Stimulated activated CD8-positive, alpha-beta memory T cell treated with anti-CD3 and anti-CD28 coated beads, Interleukin-7, amount 100 ng/mL, for 4 hours (primary cell): Measurements from ENCODE around the gene RPL15.
"Not testable (repeated sequence)": the region's sequence is repeated elsewhere in the genome, so short reads cannot be mapped to it uniquely, and the experiment has no call there.

Experiments
- DNase-seq, 2 donors: peaks; one replicate each; pipeline ENCODE4 v3.0.0-alpha.2; 2020; ENCODE audit warnings: low read depth in 2 of 2

The RPL15 gene

GRCh38 chr3:23916886-23917678 lies at the start of gene RPL15, which contains the start of gene NKIRAS1:
RPL15 (plus strand) TSS chr3:23917132; CDS start chr3:23917860, 728 bp downstream.
NKIRAS1 (minus strand) TSS chr3:23916990; CDS start chr3:23910904, 6,086 bp downstream.
- peak; percentile 96 to 97 for DNase-seq

GRCh38 chr3:23867400-23867799 lies 49.5 kb upstream of the RPL15 start:
- no peak for DNase-seq

- no peak for DNase-seq
Observed at GRCh38 chr3:23867838-23868237, 49.1 kb upstream of the RPL15 start.

GRCh38 chr3:23869977-23870662 lies 46.8 kb upstream of the RPL15 start:
- no peak for DNase-seq

GRCh38 chr3:23870663-23871043 lies 46.3 kb upstream of the RPL15 start:
- not testable (repeated sequence) for DNase-seq

GRCh38 chr3:23871361-23871760 lies 45.6 kb upstream of the RPL15 start:
- not testable (repeated sequence) for DNase-seq

- DNase-seq: no peak
Observed at GRCh38 chr3:23872330-23872729, 44.6 kb upstream of the RPL15 start.

- DNase-seq: no peak
Observed at GRCh38 chr3:23873941-23874340, 43.0 kb upstream of the RPL15 start.

GRCh38 chr3:23874359-23875112 lies 42.4 kb upstream of the RPL15 start:
- DNase-seq: no peak

- DNase-seq: no peak
Observed at GRCh38 chr3:23875113-23875725, 41.7 kb upstream of the RPL15 start.

GRCh38 chr3:23876923-23877322 lies 40.0 kb upstream of the RPL15 start:
- no peak for DNase-seq

- DNase-seq: no peak
Observed at GRCh38 chr3:23877329-23877980, 39.5 kb upstream of the RPL15 start.

GRCh38 chr3:23879485-23879884 lies 37.4 kb upstream of the RPL15 start:
- DNase-seq: no peak

- DNase-seq: no peak
Observed at GRCh38 chr3:23880703-23881339, 36.1 kb upstream of the RPL15 start.

GRCh38 chr3:23881993-23882392 lies 34.9 kb upstream of the RPL15 start:
- DNase-seq: not testable (repeated sequence)

GRCh38 chr3:23882487-23882918 lies 34.4 kb upstream of the RPL15 start:
- DNase-seq: no peak

GRCh38 chr3:23884481-23884880 lies 32.5 kb upstream of the RPL15 start:
- DNase-seq: no peak

- DNase-seq: no peak
Observed at GRCh38 chr3:23885210-23885609, 31.7 kb upstream of the RPL15 start.

- no peak for DNase-seq
Observed at GRCh38 chr3:23886311-23886710, 30.6 kb upstream of the RPL15 start.

- DNase-seq: no peak
Observed at GRCh38 chr3:23888617-23889228, 28.2 kb upstream of the RPL15 start.
